ENCODE data around the gene SLC22A16. TPM values are rescaled to one million over a fixed set of nuclear protein-coding genes. Genes with fewer than 3 reads are reported as not detected.
"Not testable (repeated sequence)": the region's sequence is repeated elsewhere in the genome, so short reads cannot be mapped to it uniquely, and the experiment has no call there.

The SLC22A16 gene
- polyA plus RNA-seq, 1 donor (not counting 4 experiments of a cell fraction or from before 2014, with no cell fraction given), result not detected

DNA sequence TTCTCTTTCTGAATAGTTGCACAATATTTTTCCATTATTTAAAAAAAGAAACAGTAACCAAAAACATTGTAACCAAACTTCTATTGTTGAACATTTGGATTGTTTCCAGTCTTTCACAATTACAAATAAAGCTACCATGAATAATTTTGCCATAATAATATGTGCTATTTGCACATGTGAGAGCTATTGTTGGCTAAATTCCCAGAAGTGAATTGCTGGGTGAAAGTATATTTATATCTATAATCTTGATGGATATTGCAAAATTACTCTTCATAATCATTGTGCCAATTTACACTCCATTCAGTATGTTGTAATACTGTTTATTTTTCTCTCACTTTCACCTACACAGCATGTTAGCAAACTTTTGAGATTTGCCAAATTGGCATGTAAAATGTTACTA is 36.6 kb upstream of the SLC22A16 start:
- no peak overlapping the region for H2AFZ ChIP-seq (ENCODE audit: control insufficient read depth, low read length)
- peaks cover 35% of the 10 kb centered on the region for H3K4me1 ChIP-seq (ENCODE audit: control insufficient read depth, extremely low read depth, insufficient read depth, low read length)
- TF ChIP-seq, protein P1, sequence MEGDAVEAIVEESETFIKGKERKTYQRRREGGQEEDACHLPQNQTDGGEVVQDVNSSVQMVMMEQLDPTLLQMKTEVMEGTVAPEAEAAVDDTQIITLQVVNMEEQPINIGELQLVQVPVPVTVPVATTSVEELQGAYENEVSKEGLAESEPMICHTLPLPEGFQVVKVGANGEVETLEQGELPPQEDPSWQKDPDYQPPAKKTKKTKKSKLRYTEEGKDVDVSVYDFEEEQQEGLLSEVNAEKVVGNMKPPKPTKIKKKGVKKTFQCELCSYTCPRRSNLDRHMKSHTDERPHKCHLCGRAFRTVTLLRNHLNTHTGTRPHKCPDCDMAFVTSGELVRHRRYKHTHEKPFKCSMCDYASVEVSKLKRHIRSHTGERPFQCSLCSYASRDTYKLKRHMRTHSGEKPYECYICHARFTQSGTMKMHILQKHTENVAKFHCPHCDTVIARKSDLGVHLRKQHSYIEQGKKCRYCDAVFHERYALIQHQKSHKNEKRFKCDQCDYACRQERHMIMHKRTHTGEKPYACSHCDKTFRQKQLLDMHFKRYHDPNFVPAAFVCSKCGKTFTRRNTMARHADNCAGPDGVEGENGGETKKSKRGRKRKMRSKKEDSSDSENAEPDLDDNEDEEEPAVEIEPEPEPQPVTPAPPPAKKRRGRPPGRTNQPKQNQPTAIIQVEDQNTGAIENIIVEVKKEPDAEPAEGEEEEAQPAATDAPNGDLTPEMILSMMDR (optimal IDR thresholded peaks at IDR 0.05 in 1 of 3, IDR thresholded peaks at IDR 0.05 in 1 of 3, conservative IDR thresholded peaks at IDR 0.05 in 1 of 3; ENCODE audit: extremely low read depth in 1 of 3, insufficient read depth in 2 of 3, low read length in 3 of 3), result no peak
- no peak for TF ChIP-seq EZH2 (IDR thresholded peaks at IDR 0.05; ENCODE audit: low read length)
- no peaks in the 10 kb centered on the region for H3K9me3 ChIP-seq (ENCODE audit: control insufficient read depth, low read depth, low read length)
- H4K20me1 ChIP-seq (ENCODE audit: control insufficient read depth, extremely low read depth, insufficient read depth, low read length), result no peaks in the 10 kb centered on the region
- H3K79me2 ChIP-seq (ENCODE audit: control insufficient read depth, insufficient read depth, low read length), result no peaks in the 10 kb centered on the region
- no peak overlapping the region for H3K4me3 ChIP-seq (ENCODE audit: control insufficient read depth in 2 of 3, extremely low read depth in 1 of 3, insufficient read depth in 2 of 3, low read depth in 1 of 3, low read length in 3 of 3)
- H3K27ac ChIP-seq (ENCODE audit: control insufficient read depth, insufficient read depth, low read length), result no peak overlapping the region
- H3K36me3 ChIP-seq (ENCODE audit: control insufficient read depth in 2 of 2, extremely low read depth in 1 of 2, insufficient read depth in 2 of 2, low read length in 2 of 2), result no peaks in the 10 kb centered on the region
- DNase-seq (ENCODE audit: low read depth, low spot score) (no peak), FAIRE-seq (no peak)
- no peaks in the 10 kb centered on the region for H3K9me1 ChIP-seq (ENCODE audit: control insufficient read depth, extremely low read depth, insufficient read depth, low read length)
- no peak overlapping the region for H3K4me2 ChIP-seq (ENCODE audit: control insufficient read depth, extremely low read depth, insufficient read depth, low read depth, low read length)
- H3K9ac ChIP-seq (ENCODE audit: control insufficient read depth, extremely low read depth, insufficient read depth, low read length), result no peak overlapping the region
- H3K27me3 ChIP-seq (ENCODE audit: control insufficient read depth, extremely low read depth, insufficient read depth, low read length), result no peaks in the 10 kb centered on the region
- dilution Hi-C loops (cut with MboI; ENCODE audit: extremely low pct_ligation_motif_present, low sequenced_read_pairs), result no loop called here

DNA sequence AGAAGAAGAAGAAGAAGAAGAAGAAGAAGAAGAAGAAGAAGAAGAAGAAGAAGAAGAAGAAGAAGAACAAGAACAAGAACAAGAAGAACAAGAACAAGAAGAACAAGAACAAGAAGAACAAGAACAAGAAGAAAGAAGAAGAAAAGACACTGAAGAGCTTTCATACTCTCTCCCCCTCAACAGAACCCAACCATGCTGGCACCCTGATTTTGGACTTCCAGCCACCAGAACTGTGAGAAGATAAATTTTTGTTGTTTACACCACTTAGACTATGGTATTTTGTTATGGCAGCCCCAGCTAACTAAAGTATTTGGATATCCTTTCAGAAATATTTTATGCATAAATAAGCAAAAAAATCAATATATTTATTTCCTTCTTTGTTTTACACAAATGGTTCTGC is 36.1 kb upstream of the SLC22A16 start:
- peaks cover 31% of the 10 kb centered on the region for H3K4me1 ChIP-seq (ENCODE audit: control insufficient read depth, extremely low read depth, insufficient read depth, low read length)
- H4K20me1 ChIP-seq (ENCODE audit: control insufficient read depth, extremely low read depth, insufficient read depth, low read length); FAIRE-seq; H3K27me3 ChIP-seq (ENCODE audit: control insufficient read depth, extremely low read depth, insufficient read depth, low read length); H3K9me3 ChIP-seq (ENCODE audit: control insufficient read depth, low read depth, low read length); dilution Hi-C loops (cut with MboI; ENCODE audit: extremely low pct_ligation_motif_present, low sequenced_read_pairs); H3K79me2 ChIP-seq (ENCODE audit: control insufficient read depth, insufficient read depth, low read length); DNase-seq (ENCODE audit: low read depth, low spot score); H3K9ac ChIP-seq (ENCODE audit: control insufficient read depth, extremely low read depth, insufficient read depth, low read length); H3K9me1 ChIP-seq (ENCODE audit: control insufficient read depth, extremely low read depth, insufficient read depth, low read length); H2AFZ ChIP-seq (ENCODE audit: control insufficient read depth, low read length); H3K4me3 ChIP-seq (ENCODE audit: control insufficient read depth in 2 of 3, extremely low read depth in 1 of 3, insufficient read depth in 2 of 3, low read depth in 1 of 3, low read length in 3 of 3); H3K36me3 ChIP-seq (ENCODE audit: control insufficient read depth in 2 of 2, extremely low read depth in 1 of 2, insufficient read depth in 2 of 2, low read length in 2 of 2); H3K4me2 ChIP-seq (ENCODE audit: control insufficient read depth, extremely low read depth, insufficient read depth, low read depth, low read length); H3K27ac ChIP-seq (ENCODE audit: control insufficient read depth, insufficient read depth, low read length): not testable (repeated sequence)

DNA sequence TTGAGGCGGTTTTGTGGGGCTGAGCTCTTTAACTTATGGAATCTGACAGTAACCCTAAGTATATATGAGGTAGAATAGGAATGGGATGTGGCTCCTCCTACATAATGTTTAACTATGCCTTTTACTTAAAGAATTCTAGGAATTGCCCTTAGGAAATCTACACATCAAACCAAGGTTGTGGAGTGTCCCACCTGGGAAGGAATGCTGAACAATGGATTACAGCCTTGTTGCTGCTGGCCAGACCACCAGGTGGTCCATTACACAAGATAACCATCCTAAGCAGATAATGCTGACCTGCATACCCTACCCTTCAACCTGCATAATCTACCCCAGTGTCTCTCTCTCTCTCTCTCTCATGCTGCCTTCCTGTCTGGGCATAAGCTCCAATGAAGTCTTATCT is 35.0 kb upstream of the SLC22A16 start:
- peak; percentile 9 for FAIRE-seq

More for the DNA sequence above, 35.0 kb upstream of the SLC22A16 start:
- no peaks in the 10 kb centered on the region for H3K9me1 ChIP-seq (ENCODE audit: control insufficient read depth, extremely low read depth, insufficient read depth, low read length)
- H3K9ac ChIP-seq (ENCODE audit: control insufficient read depth, extremely low read depth, insufficient read depth, low read length), result no peak overlapping the region
- no peaks in the 10 kb centered on the region for H3K36me3 ChIP-seq (ENCODE audit: control insufficient read depth in 2 of 2, extremely low read depth in 1 of 2, insufficient read depth in 2 of 2, low read length in 2 of 2)
- TF ChIP-seq EZH2 (IDR thresholded peaks at IDR 0.05; ENCODE audit: low read length), result no peak
- TF ChIP-seq, protein P1 (optimal IDR thresholded peaks at IDR 0.05 in 1 of 3, IDR thresholded peaks at IDR 0.05 in 1 of 3, conservative IDR thresholded peaks at IDR 0.05 in 1 of 3; ENCODE audit: extremely low read depth in 1 of 3, insufficient read depth in 2 of 3, low read length in 3 of 3), result peak in 1 of 3 experiments; percentile 2
- no peak overlapping the region for H3K4me2 ChIP-seq (ENCODE audit: control insufficient read depth, extremely low read depth, insufficient read depth, low read depth, low read length)
- H3K79me2 ChIP-seq (ENCODE audit: control insufficient read depth, insufficient read depth, low read length), result no peaks in the 10 kb centered on the region
- peaks cover 28% of the 10 kb centered on the region for H3K4me1 ChIP-seq (ENCODE audit: control insufficient read depth, extremely low read depth, insufficient read depth, low read length)
- H3K27ac ChIP-seq (ENCODE audit: control insufficient read depth, insufficient read depth, low read length), result no peak overlapping the region
- H3K4me3 ChIP-seq (ENCODE audit: control insufficient read depth in 2 of 3, extremely low read depth in 1 of 3, insufficient read depth in 2 of 3, low read depth in 1 of 3, low read length in 3 of 3), result no peak overlapping the region
- no peak for DNase-seq (ENCODE audit: low read depth, low spot score)
- H2AFZ ChIP-seq (ENCODE audit: control insufficient read depth, low read length), result no peak overlapping the region
- dilution Hi-C loops (cut with MboI; ENCODE audit: extremely low pct_ligation_motif_present, low sequenced_read_pairs), result no loop called here
- no peaks in the 10 kb centered on the region for H3K27me3 ChIP-seq (ENCODE audit: control insufficient read depth, extremely low read depth, insufficient read depth, low read length)
- no peaks in the 10 kb centered on the region for H4K20me1 ChIP-seq (ENCODE audit: control insufficient read depth, extremely low read depth, insufficient read depth, low read length)
- no peaks in the 10 kb centered on the region for H3K9me3 ChIP-seq (ENCODE audit: control insufficient read depth, low read depth, low read length)
